Skin of body (tissue), 2 donors: ENCODE results near the gene DMXL1. TPM values are rescaled to one million over a fixed set of nuclear protein-coding genes. Genes with fewer than 3 reads are reported as not detected.
"Not testable (repeated sequence)": the region's sequence is repeated elsewhere in the genome, so short reads cannot be mapped to it uniquely, and the experiment has no call there.

ENCODE experiments used
- DNase-seq: peaks from one replicate; lab custom pipeline; 2025; lab: John Stamatoyannopoulos, UW
- total RNA-seq: library from RNA; depleted of rRNA; stranded (reverse); fragments of >200 nt; gene quantifications from one replicate; pipeline ENCODE4 v1.2.3, GENCODE V29; 2014

DMXL1 gene
- total RNA-seq, 1 donor from 2014 or later = 80.6 TPM

DNA sequence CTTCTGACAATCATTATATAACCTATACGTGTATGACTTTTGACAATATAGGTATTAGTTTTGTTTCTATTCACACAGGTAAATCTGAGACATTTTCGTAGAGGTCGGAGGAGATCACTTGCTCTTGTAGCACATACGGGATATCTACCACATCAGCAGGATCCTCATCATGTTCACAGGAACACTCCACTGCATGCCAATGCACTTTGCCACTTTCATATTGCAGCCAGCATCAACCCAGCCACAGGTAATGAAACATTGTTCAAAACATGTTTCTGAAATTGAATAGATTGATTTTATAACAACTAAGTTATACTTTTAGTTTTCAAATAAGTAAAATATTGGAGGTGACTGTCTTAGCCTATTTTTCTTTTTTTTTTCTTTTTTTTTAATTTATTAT, 50.0 kb downstream of the DMXL1 start:
- DNase-seq = no peak

DNA sequence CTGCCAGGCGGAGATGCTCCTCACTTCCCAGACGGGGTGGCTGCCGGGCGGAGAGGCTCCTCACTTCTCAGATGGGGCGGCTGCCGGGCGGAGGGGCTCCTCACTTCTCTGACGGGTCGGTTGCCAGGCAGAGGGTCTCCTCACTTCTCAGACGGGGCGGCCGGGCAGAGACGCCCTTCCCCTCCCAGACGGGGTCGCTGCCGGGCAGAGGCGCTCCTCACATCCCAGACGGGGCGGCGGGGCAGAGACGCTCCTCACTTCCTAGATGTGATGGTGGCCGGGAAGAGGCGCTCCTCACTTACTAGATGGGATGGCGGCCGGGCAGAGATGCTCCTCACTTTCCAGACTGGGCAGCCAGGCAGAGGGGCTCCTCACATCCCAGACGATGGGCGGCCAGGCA, 51.6 kb downstream of the DMXL1 start:
- DNase-seq = not testable (repeated sequence)

DNA sequence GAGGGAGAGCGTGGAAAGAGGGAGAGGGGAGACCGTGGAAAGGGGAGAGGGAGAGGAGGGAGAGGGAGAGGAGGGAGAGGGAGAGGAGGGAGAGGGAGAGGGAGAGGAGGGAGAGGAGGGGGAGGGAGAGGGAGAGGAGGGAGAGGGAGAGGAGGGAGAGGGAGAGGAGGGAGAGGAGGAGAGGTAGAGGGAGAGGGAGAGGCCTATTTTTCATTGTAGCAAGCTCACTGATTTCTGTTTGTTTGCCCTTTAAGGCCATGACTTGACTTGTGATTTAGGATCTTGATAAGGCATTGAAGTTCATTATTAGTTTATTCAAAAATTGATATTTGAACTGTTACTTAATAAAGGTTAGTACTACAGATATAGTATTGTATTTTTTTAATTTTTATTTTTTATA, 52.4 kb downstream of the DMXL1 start:
- no peak for DNase-seq

DNA sequence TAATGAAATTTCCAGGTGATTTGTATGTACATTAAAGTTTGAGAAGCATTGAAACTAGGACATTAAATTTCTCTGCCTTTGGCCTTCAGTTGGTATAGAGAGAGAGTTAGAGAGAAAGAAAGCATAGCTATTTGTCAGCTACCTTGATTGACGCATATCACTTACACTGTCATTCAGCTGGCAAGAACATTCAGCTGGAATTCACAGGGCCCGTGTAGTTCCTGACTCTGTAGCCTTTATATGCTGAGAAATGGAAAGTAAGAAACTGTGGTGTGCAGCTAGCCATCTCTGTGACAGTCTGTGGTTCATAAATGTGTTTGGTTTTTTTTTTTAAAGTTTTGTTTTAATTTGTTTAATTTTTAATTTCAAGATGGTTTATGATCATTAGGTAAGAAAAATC, 58.9 kb downstream of the DMXL1 start:
- no peak for DNase-seq

DNA sequence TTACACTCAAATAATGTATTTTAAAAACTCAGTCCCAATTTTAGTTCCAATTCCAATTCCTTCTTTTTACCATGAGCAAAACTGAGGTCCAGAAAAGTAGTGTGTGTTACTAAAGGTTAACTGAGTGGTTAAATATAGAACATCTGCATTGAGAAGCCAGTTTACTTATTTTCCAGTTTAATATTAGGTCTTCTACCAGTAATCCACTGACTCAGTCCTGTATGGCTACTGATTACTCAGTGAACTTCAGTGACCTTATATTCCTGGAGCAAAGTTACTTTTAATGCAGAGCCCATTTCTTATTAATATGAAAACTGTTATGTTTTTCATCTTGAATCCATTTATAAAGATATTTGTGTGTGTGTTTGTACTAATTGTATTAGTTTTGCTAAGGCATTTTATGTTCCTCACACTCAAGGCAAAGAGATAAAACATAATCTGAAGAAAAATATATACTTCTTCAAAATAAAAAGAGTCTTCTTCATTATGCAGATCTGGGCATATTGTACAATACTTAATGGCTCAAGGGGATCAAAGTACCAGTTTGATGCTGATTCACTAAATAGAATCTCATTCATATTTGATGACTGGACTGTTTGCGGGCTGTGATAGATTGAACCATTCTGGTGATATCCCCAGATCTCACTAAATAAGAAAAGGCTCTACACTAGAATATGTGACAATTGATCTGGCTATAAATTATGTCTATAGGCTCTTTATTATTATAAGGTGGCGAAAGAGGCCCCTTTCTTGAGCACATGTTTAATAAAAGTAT, 60.8 kb downstream of the DMXL1 start:
- DNase-seq = no peak

DNA sequence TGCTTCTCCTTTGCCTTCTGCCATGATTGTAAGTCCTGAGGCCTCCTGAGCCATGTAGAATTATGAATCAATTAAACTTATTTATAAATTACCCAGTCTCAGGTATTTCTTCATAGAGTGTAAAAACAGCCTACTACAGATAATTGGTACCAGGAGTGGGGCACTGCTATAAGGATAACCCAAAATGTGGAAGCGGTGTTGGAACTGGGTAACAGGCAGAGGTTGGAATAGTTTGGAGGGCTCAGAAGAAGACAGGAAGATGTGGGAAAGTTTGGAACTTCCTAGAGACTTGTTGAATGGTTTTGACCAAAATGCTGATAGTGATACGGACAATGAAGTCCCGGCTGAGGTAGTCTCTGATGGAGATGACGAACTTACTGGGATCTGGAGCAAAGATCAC, 64.9 kb downstream of the DMXL1 start:
- DNase-seq = not testable (repeated sequence)

DNA sequence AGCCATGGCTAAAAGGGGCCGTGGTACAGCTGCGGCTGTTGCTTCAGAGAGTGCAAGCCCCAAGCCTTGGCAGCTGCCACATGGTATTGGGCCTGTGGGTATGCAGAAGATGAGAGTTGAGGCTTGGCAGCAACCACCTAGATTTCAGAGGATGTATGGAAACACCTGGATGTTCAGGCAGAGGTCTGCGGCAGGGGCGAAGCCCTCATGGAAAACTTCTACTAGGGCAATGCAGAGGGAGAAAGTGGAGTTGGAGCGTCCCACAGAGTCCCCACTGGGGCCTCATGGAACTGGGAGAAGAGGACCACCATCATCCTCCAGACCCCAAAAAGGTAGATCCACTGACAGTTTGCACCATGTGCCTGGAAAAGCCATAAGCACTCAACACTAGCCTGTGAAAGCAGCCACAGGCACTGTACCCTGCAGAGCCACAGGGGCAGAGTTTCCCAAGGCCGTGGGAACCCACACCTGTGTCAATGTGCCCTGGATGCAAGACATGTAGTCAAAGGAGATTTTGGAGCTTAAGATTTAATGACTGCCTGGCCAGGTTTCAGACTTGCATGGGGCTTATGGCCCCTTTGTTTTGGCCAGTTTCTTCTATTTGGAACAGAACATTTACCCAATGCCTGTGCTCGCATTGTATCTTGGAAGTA, 65.9 kb downstream of the DMXL1 start:
- no peak for DNase-seq

DNA sequence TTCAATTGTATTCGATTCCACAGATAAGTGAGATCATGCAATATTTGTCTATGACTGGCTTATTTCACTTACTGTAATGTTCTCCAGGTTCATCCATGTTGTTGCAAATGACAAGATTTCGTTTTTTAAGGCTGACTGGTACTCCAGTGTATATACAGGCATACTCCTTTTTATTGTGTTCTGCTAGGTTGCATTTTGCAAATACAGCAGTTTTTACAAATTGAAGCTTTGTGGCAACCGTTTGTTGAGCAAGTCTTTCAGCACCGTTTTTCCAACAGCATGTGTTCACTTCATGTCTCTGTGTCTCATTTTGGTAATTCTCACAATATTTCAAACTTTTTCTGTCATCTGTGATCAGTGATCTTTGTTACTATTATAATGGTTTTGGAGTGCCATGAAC, 82.7 kb downstream of the DMXL1 start:
- DNase-seq = no peak

DNA sequence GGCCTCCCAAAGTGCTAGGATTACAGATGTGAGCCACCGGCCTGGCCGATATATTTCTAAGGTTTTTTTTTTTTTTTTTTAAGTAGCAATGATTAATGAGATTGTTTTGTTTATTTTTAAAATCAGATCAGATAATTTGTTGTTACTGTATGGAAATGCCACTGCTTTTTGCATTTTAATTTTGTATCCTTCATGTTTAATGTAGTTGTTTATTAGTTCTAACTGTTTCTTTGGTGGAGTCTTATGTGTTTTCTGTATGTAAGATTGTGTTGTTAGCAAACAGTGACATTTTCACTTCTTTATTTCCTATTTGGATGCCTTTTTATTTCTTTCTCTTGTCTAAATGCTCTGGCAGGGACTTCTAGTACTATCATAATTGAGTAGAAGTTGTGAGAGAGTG, 87.3 kb downstream of the DMXL1 start:
- no peak for DNase-seq

DNA sequence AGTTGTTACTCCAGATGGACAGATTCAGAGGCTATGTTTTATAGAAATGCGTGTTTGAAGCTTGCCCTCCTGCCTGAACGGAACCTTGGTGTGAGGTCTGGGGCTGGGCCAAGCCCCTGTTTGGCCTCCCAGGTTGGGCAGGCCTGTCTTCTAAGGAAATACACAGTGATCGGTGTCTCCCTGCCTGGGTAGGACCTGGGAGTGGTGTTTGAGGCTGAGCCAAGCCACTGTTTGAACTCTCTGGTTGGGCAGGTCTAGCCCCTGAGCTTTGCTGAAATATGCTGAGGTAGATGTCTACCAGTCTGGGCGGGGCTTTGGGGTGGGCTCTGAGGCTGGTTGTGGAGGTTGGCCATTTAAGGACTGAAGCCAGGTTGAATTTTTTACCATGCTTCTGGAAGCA, 90.5 kb downstream of the DMXL1 start:
- no peak for DNase-seq

DNA sequence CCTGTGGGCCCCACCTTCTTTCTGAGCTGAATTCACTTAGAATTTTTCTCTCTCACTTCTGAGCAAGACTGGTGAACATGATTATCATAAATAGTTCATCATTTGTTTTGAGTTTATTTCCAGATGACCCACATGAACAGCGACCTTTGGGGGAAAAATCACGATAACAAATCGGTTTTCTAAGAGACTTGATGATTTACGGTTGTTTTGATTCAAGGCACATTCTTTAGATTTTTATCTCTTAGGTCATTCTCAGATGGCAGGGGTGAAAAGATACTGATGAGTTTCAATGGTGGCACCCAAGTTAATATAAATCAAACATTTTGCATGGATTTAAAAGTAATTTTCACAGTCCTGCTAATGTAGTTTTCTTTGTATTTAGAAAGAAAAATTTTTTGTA, 95.1 kb downstream of the DMXL1 start:
- no peak for DNase-seq

DNA sequence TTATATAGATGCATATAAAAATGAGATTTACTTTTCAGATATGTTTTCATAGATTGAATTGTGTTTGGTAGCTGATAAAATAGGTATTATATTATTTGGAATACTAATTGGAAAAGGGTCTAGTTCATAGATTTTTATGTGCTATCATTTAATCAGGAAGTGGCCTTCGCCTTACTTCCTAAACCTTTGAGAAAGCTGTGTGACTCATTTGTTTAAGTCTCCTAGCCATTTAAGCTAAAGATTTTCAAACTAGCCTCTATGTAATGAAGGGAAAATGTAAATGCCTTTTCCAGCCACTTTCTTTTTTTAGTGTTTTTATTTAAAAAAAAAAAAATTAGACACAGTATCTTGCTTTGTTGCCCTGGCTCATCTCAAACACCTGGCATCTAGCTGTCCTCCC, 97.5 kb downstream of the DMXL1 start:
- no peak for DNase-seq

DNA sequence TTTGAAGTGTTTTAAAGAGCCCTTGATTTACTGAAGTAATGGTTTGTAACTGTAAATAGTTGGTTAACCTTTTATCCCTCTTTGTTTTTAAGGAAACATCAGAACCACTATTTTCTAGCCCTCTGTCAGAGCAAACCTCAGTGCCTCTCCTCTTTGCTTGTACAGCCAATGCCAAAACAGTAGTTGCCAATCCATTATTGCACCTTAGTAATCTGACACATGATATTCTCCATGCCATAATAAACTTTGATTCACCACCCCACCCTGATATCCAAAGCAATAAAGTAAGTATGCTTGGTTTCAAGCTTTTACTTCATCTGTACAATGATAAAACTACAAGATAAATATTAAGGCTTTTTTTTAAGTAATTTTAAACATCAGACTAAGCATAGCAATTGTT, 100.8 kb downstream of the DMXL1 start:
- DNase-seq = no peak

DNA sequence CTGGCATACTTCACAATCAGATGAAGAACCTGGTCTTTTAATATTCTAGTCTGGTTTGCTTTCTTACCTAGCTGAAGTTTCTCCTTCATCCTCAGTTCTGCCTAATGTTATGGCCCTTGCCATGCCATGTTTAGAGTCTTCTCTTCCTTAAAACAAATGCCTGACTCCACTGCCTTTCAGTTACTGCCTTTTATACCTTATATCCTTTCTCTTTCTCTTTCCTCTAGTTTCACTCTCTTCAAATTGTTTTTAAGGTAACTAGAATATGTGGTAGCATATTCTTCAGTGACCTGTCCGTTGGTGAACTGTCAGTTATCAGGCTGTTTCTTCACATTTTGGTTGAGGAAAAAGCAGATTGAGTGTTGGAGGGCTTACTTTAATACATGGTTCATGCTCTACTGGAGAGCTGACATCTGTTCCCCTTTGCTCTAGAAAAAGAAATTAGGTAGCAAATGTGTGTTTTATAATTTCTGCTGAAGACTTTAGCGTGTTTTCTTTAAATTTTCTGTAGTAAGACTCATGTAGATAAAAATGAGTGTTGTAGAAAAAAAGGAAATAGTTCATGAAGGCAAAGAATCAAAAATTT, 103.8 kb downstream of the DMXL1 start:
- no peak for DNase-seq

DNA sequence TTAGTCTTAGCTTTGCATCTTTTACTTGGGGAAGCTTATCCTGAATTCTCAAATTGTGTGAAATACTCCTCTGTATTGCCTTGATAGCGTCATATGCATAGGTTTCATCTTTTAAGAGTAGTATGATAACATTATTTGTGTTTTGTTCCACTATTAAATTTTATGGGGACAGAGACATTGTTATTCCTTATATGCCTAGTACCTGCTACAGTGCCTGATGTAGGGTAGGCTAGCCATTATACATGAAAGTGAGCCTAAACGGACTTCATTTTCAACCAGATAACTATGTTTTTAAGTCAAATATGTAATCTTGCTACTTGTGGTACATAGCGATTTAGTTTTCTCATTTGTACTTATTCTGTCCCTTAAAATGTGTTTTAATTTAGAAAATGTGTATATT, 105.9 kb downstream of the DMXL1 start:
- DNase-seq = no peak

DNA sequence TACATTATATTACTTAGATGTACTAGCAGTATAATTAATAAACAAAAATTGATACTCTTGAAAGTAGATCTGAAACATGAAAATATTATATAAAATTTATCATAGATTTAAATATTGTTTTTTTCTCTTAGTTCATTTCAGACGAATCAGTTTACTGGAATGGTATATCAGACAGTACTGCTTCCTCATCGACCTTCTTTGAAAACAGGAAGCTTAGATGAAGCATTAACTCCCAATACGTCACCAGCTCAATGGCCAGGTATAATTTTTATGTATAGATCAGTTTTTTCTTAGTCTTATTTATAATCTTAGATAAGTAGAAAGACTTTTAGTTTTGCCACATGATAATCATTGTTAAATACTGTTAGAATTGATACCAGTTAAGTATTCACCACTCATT, 106.3 kb downstream of the DMXL1 start:
- no peak for DNase-seq

DNA sequence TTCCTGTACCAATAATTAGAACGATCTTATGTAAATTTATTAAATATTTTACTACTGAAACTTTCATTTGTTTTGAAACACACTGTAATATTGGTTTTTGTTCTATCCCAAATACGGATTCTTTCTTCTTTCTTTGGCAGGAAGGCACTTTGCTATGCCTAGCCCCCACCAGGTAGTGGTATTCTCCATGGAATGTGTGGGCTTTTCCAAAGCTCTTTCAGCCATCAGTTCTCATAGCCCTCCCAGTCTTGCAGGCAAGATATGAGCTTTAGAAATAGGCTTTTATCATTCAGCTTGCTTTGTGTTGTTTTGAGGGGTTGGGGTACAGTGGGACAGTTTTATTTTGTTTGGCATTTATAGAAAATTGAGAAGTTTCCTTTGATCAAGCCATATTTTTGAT, 107.5 kb downstream of the DMXL1 start:
- DNase-seq = no peak

DNA sequence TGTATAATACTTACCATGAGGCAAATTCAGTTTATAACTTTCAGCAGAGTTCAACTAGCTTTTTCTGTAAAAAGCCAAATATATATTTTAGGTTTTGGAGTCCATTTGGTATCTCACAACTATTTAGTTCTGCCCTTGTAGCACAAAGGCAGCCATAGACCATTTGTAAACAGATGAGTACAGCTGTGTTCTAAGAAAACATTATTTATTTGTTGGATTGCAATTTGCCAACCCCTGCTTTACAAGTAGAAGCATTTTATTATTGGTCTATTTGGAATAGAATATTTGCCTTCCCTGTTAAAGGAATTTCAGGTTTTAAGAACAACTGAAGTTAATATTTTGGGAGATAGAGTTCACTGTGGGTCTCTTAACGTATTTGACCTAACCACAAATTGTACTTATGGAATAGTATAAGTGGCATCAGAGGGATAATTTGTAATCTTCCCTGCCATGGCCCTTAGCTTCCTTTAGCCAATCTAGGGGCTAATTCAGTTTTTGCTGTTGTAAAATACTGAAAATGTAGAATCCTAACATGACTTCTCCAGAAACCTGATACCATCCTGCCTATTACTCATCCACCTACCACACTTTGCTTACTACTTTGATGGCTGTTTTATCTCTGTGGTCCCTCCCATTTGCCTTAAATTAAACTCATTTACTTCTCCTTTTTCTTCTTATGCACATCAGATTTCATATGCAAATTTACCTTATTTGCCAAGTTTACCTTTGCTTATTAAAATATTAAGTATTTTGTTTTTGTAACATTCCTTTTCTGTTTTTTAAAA, 109.2 kb downstream of the DMXL1 start:
- no peak for DNase-seq

DNA sequence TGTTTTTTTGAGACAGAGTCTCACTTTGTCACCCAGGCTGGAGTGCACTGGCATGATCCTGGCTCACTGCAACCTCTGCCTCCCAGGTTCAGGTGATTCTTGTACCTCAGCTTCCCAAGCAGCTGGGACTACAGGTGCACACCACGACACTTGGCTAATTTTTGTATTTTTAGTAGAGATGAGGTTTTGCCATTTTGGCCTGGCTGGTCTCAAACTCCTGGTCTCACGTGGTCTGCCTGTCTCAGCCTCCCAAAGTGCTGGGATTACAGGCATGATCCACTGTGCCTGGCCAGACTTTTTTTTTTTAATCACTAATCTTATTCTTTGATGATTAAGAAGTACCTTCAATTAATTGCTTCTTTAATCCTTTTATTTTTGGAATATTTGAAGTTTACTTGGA, 114.6 kb downstream of the DMXL1 start:
- DNase-seq = not testable (repeated sequence)

DNA sequence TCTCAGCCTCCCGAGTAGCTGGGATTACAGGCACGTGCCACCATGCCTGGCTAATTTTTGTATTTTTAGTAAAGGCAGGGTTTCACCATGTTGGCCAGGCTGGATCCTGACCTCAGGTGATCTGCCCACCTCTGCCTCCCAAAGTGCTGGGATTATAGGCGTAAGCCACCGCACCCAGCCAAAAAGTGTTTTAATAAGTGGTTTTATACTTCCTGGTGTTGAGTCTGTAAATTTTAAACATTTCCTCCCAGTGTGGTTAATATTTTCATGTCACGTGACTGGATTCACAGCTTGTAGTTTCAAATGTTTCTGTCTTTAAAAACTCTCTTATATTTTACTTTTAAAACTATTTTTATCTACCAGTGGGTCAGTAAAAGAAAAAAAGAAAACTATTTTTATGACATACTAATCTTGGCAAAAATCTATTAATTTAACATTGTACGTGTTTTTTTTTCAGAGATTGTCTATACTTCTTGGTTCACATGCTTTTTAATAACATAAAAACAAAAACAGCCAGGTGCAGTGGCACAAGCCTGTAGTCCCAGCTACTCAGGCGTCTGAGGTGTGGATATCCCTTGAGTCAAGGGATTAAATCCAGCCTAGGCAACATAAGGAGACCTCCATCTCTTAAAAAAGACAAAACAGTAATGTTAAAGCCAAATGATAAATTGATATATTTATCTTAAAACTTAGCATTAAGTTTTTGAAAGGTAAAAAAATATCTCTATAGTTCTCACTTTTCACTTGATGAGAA, 117.1 kb downstream of the DMXL1 start:
- no peak for DNase-seq

DNA sequence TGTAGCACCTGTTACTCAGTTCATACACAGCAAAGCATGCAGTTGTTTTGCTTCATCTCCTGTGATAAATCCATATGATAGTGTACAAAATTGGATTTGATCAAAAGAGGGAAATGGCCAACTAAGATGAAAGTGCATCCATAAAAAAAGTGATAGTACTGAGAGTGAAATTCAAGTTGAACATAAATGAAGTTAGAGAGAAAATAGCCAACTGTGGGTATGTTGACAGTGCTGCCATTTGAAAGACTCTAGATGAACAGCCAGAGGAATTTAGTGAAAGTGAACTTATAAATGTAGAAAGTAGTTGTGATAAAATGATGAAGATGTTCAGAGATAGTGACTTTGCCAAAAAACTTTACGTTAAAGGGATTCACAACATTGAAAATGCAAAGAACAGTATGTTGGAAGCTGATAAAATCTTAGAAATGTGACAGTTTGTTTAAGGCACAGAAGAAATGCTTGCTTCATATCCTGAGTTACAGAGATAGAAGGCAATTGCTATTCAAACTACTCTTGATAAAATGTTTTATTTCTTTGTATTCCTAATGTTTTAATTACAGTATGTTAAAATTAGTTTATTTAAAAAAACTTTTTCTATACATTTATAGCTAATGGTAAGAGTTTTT, 119.7 kb downstream of the DMXL1 start:
- no peak for DNase-seq
